BLaER1 (cell line): ENCODE data around the gene RASD1.

Source experiments
- H3K27ac ChIP-seq: shearing (Covaris generic); formaldehyde crosslinking; 2 replicates; pipeline ENCODE4 v1.8.1; 2022
- H3K27me3 ChIP-seq: shearing (Covaris generic); formaldehyde crosslinking; 2 replicates; pipeline ENCODE4 v1.8.1; 2022
- H3K36me3 ChIP-seq: shearing (Covaris generic); formaldehyde crosslinking; 2 replicates; pipeline ENCODE4 v1.8.1; 2022
- H3K4me1 ChIP-seq: shearing (Covaris generic); formaldehyde crosslinking; 2 replicates; pipeline ENCODE4 v1.8.1; 2022
- H3K4me2 ChIP-seq: shearing (Covaris generic); formaldehyde crosslinking; 2 replicates; pipeline ENCODE4 v1.8.1; 2022
- H3K4me3 ChIP-seq: shearing (Covaris generic); formaldehyde crosslinking; 2 replicates; pipeline ENCODE4 v1.8.1; 2022
- H3K9ac ChIP-seq: shearing (Covaris generic); formaldehyde crosslinking; 2 replicates; pipeline ENCODE4 v1.8.1; 2022
- H3K9me3 ChIP-seq: shearing (Covaris generic); formaldehyde crosslinking; 2 replicates; pipeline ENCODE4 v1.8.1; 2022
- H4K20me1 ChIP-seq: shearing (Covaris generic); formaldehyde crosslinking; 2 replicates; pipeline ENCODE4 v1.8.1; 2022
- Cebpa-rat ChIP-seq: shearing (Covaris generic); IDR thresholded peaks from 2 replicates; pipeline ENCODE4 v1.8.1; 2022

Gene RASD1

DNA sequence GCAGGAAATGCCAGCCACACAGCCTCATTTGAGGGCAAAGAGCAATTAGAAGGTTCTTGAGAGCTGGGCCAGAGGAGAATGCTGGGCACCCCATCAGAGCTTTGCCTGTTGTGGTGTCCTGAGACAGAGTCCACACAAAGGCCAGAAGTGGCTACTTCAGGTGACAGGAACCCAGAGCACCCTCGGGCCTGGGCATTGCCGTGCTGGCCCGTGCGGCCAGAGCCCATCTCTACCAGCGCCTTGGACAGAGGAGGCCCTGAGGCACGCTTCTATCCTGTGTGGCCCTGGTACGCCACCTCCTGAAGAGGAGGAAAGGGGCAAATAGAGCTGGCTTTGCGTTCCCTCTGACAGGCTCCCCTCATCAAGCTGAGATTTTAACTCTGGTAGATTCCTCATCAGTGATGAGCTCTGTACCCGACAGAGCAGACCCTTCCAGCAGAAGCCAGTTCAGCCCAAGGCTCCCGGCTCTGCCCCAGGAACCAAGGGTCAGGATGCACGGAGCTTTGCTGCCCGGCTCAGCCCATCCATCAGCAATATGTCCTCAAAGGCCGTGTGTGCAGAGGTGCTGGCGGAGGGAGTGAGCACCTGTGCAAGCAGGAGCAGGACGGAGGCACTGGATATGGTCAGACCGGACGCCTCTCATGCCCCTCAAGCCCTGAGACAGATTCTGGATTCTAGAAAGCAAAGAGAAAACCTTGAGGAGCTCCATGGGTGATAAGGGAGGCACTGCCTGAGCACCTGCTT lies 3.4 kb upstream of the RASD1 start:
- Histone ChIP-seq H3K4me2 (peak overlapping the region; percentile 30; the same call in 1 of the 2 replicates), H3K4me3 (no peak overlapping the region), H3K4me1 (peaks cover 64% of the 10 kb centered on the region), H3K9me3 (no peaks in the 10 kb centered on the region), H4K20me1 (peaks cover 10% of the 10 kb centered on the region; the same call in 1 of the 2 replicates), H3K36me3 (no peaks in the 10 kb centered on the region), H3K27ac (no peak overlapping the region), H3K9ac (no peak overlapping the region), H3K27me3 (peaks cover 18% of the 10 kb centered on the region)
- no peak for TF ChIP-seq Cebpa-rat

DNA sequence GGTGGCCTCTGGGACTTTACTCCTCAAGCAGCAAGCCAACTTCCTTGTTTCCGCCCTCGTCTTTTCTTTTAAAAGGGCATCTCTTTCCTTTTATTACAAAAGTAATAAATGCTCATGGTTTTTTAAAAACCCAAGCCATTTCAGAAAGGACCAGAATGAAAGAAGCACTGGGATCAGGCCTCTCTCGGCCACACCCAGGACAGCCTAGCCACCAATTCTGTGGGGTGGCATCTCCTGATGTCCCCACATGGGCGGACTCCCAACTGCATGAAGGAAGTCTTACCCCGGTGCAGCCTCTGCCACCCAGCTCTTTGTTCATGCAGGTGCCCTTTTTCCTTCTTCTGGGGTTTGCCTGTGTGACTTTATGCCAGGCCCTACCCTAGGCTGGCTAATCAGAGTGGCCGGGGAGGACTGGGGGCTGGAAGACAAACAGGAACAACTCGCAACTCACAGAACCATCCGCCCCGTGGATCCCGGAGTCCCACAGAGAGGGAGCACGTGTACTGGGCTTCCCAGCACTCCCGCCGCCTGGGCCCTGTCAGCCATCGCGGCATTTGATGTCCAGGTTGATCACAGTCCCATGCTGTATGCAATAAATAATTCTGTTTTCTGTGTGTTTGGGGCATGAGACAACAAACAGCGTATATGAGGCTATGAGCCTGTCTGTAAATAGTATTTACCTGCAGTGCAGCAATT lies 2.6 kb upstream of the RASD1 start:
- no peak overlapping the region for H3K4me2 ChIP-seq
- peaks cover 64% of the 10 kb centered on the region for H3K4me1 ChIP-seq
- no peak for TF ChIP-seq Cebpa-rat
- H3K9me3 ChIP-seq = no peaks in the 10 kb centered on the region
- no peak overlapping the region for H3K9ac ChIP-seq
- no peak overlapping the region for H3K4me3 ChIP-seq
- H3K27ac ChIP-seq = no peak overlapping the region
- peaks cover 18% of the 10 kb centered on the region for H4K20me1 ChIP-seq
- H3K27me3 ChIP-seq = peaks cover 20% of the 10 kb centered on the region
- no peaks in the 10 kb centered on the region for H3K36me3 ChIP-seq

DNA sequence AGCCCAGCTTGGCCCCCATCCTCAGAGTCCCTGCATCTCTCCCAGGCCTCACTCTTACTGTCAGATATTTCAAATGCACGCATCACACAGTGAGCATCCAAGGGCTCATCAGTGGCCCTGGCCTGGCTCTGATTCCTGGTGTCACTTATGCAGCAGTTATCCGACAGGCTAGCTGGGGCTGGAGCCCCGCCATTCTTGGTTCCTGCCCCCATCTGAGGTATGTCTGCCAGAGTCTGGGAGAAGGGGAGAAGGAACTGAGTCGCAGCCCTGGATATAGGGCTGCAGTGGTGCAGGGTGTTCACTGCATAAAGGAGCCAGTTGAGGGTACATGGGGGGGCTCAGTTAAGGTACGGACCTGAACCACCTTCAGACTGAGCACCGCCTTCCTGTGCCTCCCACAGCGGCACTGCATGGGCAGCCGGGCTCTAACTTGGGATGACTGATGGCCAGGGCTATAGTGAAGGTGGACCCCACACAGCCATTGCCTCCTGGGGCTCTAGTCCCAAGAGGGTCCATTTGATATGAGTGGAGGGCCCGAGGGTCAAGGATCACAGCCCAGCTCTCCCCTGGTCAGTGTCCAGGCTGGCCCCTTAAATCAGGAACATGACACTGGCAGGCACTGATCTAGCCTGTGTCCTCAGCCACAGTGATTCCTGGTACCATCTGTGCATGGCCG lies 1.8 kb upstream of the RASD1 start:
- H3K4me3 ChIP-seq = no peak overlapping the region
- H3K9ac ChIP-seq = no peak overlapping the region
- H4K20me1 ChIP-seq = peaks cover 26% of the 10 kb centered on the region
- no peaks in the 10 kb centered on the region for H3K9me3 ChIP-seq
- peaks cover 64% of the 10 kb centered on the region for H3K4me1 ChIP-seq
- no peak overlapping the region for H3K4me2 ChIP-seq
- peaks cover 20% of the 10 kb centered on the region for H3K27me3 ChIP-seq
- peaks cover under 1% of the 10 kb centered on the region; the same call in 1 of the 2 replicates for H3K36me3 ChIP-seq
- H3K27ac ChIP-seq = no peak overlapping the region
- TF ChIP-seq Cebpa-rat = no peak

DNA sequence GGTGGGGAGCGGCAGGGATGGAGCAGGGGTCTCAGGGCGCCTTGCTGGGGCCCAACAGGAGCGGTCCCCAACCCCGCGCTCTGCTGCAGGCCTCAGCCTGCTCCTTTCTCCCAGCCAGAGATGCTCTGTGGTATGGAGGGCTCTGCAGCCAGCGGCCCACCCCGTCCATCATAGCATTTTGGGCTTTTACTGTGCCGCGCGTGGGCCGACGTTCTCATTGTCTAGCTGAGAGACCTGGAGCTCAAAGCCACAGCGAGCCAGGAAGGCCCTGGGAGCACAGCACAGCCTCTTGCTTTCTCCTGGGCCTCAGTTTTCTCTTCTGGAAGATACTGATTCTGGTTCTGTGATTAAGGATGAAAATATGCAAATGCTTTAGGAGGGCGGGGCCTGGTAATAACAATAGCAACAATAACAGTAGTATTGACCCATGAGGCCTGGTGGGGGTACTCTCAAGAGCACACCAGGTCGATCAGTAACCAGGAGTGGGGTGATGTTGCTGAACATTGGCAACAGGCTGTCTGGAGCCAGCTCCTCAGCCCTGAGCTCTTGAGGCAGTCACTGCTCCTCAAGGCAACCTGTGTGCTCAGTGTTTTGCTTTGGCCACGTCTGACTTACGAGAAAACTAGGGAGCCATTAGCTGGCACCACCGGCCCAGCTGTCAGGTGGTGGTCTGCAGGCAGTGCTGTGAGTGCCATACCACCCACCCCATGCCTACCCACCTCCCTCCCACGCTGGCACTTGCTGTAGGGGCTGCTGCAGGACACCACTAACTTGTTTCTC lies 1.1 kb upstream of the RASD1 start:
- peaks cover 33% of the 10 kb centered on the region for H4K20me1 ChIP-seq
- no peaks in the 10 kb centered on the region for H3K9me3 ChIP-seq
- peaks cover 64% of the 10 kb centered on the region for H3K4me1 ChIP-seq
- peak overlapping the region; percentile 100 for H3K4me2 ChIP-seq
- no peak for TF ChIP-seq Cebpa-rat
- peaks cover 7% of the 10 kb centered on the region; the same call in 1 of the 2 replicates for H3K36me3 ChIP-seq
- peak overlapping the region; percentile 77 for H3K4me3 ChIP-seq
- H3K9ac ChIP-seq = no peak overlapping the region
- peaks cover 20% of the 10 kb centered on the region for H3K27me3 ChIP-seq
- H3K27ac ChIP-seq = 0 out of 2 replicates have a peak overlapping the region, but pooled peaks have one; percentile 75

DNA sequence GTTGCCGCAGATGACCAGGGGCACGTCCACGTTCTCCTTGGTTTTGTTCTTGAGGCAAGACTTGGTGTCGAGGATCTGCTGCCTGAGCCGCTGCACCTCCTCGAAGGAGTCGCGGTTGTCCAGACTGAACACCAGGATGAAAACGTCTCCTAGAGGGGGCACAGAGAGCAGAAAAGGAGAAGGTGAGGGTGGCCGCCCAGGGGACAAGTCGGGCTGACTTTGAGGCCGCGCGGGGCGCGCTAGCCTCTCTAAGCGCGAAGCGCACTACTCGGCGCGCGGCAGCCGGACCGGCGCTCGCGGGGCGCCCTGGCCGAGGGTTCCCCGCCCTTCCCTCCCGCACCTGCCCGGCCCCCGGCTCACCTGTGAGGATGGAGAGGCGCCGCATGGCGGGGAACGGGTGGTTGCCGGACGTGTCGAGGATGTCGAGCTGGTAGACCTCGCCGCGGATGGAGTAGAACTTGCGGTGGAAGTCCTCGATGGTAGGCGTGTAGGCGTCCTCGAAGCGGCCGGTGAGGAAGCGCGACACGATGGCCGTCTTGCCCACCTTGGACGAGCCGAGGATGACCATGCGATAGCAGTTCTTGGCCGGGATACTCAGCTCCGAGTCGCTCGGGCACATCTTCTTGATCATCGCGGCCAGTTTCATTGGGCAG lies 533 bp downstream of the RASD1 start:
- Histone ChIP-seq H3K9ac (peak overlapping the region; percentile 82), H3K36me3 (peaks cover 12% of the 10 kb centered on the region; the same call in 1 of the 2 replicates), H3K27ac (peak overlapping the region; percentile 75), H3K4me2 (peak overlapping the region; percentile 100), H3K9me3 (no peaks in the 10 kb centered on the region), H4K20me1 (peaks cover 49% of the 10 kb centered on the region), H3K4me3 (peak overlapping the region; percentile 77), H3K4me1 (peaks cover 80% of the 10 kb centered on the region), H3K27me3 (peaks cover 20% of the 10 kb centered on the region)
- TF ChIP-seq Cebpa-rat = no peak

DNA sequence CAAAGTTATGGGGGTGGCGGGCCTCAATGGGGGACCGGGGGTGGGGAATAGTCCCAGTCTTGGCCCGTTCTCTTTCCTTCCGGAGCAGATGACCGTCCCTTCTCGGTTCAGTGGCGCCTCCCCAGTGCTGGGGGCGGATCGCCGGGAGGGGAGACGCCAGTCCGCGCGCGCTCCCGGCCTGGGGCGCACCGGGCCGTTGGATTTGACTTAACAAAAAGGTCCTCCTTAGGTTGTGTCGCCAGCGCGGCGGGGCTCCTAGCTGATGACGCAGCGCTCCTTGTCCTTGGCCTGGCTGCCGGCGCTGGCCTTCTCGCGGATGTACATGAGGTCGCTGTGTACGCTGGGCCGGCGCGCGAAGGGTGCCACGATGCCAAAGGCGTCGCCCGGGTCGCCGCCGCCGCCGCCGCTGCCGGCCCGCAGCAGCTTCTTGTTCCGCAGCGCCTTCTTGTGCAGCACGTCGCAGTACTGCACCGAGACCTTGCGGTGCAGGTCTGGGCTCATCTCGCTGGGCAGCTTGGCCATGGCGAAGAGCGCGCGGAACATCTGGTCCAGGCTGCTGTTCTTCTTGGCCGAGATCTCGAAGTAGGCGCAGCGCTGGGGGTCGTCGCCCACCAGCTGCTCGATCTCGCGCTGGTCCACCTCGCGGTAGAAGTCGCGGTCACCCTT lies 1.2 kb downstream of the RASD1 start:
- no peaks in the 10 kb centered on the region for H3K9me3 ChIP-seq
- TF ChIP-seq Cebpa-rat = no peak
- peak overlapping the region; percentile 100 for H3K4me2 ChIP-seq
- peaks cover 12% of the 10 kb centered on the region; the same call in 1 of the 2 replicates for H3K36me3 ChIP-seq
- H3K27ac ChIP-seq = peak overlapping the region; percentile 67; the same call in 1 of the 2 replicates
- H3K9ac ChIP-seq = peak overlapping the region; percentile 82
- peaks cover 86% of the 10 kb centered on the region for H3K4me1 ChIP-seq
- H4K20me1 ChIP-seq = peaks cover 52% of the 10 kb centered on the region
- peak overlapping the region; percentile 77 for H3K4me3 ChIP-seq
- H3K27me3 ChIP-seq = peaks cover 20% of the 10 kb centered on the region

DNA sequence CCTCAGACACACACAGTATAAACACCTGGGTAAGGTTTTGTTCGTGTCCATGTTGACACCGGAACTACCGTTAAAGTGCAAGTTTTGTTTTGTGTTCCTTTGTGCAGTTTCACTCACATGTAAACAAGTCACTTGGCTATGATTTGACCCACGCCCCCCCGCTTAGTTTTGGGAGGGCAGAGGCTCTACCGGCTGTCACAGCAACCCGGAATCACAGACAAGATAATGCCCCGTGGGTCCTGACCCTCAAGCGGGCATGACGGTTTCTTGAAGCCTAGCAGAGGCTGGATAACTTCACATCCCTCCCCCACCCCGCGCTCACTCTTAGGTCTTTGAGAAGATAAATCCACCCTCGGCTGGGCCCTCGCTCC lies 1.7 kb downstream of the RASD1 start:
- Histone ChIP-seq H3K9me3 (no peaks in the 10 kb centered on the region), H3K27ac (peak overlapping the region; percentile 67; the same call in 1 of the 2 replicates), H3K36me3 (peaks cover 12% of the 10 kb centered on the region; the same call in 1 of the 2 replicates), H4K20me1 (peaks cover 52% of the 10 kb centered on the region), H3K27me3 (peaks cover 20% of the 10 kb centered on the region), H3K4me2 (peak overlapping the region; percentile 100), H3K4me3 (peak overlapping the region; percentile 77), H3K9ac (peak overlapping the region; percentile 82), H3K4me1 (peaks cover 88% of the 10 kb centered on the region)
- no peak for TF ChIP-seq Cebpa-rat

DNA sequence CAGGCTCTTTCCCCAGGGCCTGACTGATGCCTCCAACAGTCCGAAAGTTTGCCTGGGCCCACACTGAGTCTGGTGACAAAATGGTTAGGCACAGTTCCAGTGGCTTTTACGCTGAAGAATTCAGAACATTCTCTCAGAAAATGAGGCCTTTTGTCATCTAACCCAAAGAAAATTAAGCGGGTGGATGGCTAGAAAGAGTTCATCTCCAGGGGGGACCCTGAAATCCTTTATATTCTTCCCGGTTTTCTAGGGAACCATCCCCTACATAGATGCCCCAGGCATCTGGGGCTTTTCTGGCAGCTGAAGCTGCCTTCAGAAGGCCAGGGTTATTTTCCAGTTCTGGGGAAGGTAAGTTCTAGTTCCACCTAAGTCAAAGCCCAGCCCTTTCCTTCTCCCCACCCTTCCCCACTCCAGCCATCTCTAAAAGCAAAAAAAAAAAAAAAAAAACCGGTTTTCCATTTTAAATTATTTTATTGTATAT lies 2.2 kb downstream of the RASD1 start:
- H3K4me3 ChIP-seq = peak overlapping the region; percentile 77; the same call in 1 of the 2 replicates
- H3K9me3 ChIP-seq = no peaks in the 10 kb centered on the region
- peak overlapping the region; percentile 100 for H3K4me2 ChIP-seq
- peaks cover 88% of the 10 kb centered on the region for H3K4me1 ChIP-seq
- H3K27ac ChIP-seq = peak overlapping the region; percentile 67; the same call in 1 of the 2 replicates
- H4K20me1 ChIP-seq = peaks cover 52% of the 10 kb centered on the region
- peak overlapping the region; percentile 82 for H3K9ac ChIP-seq
- H3K27me3 ChIP-seq = peaks cover 20% of the 10 kb centered on the region
- H3K36me3 ChIP-seq = peaks cover 12% of the 10 kb centered on the region; the same call in 1 of the 2 replicates
- TF ChIP-seq Cebpa-rat = no peak
